ENCODE measurements around the gene ELMO2.

Gene ELMO2

GRCh38 chr20:46371656-46372055, 34.8 kb downstream of the ELMO2 start:
- in situ Hi-C loops (cut with HindIII; ENCODE audit: low sequenced_read_pairs), result no loop called here

GRCh38 chr20:46368902-46369268, 37.5 kb downstream of the ELMO2 start:
- in situ Hi-C loops (cut with HindIII; ENCODE audit: low sequenced_read_pairs), result no loop called here

- in situ Hi-C loops (cut with HindIII; ENCODE audit: low sequenced_read_pairs), result no loop called here
Measured at GRCh38 chr20:46367967-46368901, 38.2 kb downstream of the ELMO2 start.

- in situ Hi-C loops (cut with HindIII; ENCODE audit: low sequenced_read_pairs), result no loop called here
Measured at GRCh38 chr20:46367234-46367633, 39.2 kb downstream of the ELMO2 start.

- in situ Hi-C loops (cut with HindIII; ENCODE audit: low sequenced_read_pairs), result no loop called here
Measured at GRCh38 chr20:46366826-46367225, 39.6 kb downstream of the ELMO2 start.

- in situ Hi-C loops (cut with HindIII; ENCODE audit: low sequenced_read_pairs), result no loop called here
Measured at GRCh38 chr20:46365487-46366220, 40.8 kb downstream of the ELMO2 start.

- in situ Hi-C loops (cut with HindIII; ENCODE audit: low sequenced_read_pairs), result no loop called here
Measured at GRCh38 chr20:46364670-46365486, 41.5 kb downstream of the ELMO2 start.

- in situ Hi-C loops (cut with HindIII; ENCODE audit: low sequenced_read_pairs), result no loop called here
Measured at GRCh38 chr20:46363874-46364669, 42.3 kb downstream of the ELMO2 start.

- in situ Hi-C loops (cut with HindIII; ENCODE audit: low sequenced_read_pairs), result no loop called here
Measured at GRCh38 chr20:46362921-46363867, 43.2 kb downstream of the ELMO2 start.

GRCh38 chr20:46361811-46362210, 44.6 kb downstream of the ELMO2 start:
- in situ Hi-C loops (cut with HindIII; ENCODE audit: low sequenced_read_pairs), result no loop called here

GRCh38 chr20:46361381-46361780, 45.0 kb downstream of the ELMO2 start:
- in situ Hi-C loops (cut with HindIII; ENCODE audit: low sequenced_read_pairs), result no loop called here

GRCh38 chr20:46359233-46359751, 47.1 kb downstream of the ELMO2 start:
- in situ Hi-C loops (cut with HindIII; ENCODE audit: low sequenced_read_pairs), result no loop called here

- in situ Hi-C loops (cut with HindIII; ENCODE audit: low sequenced_read_pairs), result no loop called here
Measured at GRCh38 chr20:46358346-46359058, 47.9 kb downstream of the ELMO2 start.

GRCh38 chr20:46357030-46357514, 49.3 kb downstream of the ELMO2 start:
- in situ Hi-C loops (cut with HindIII; ENCODE audit: low sequenced_read_pairs), result no loop called here

- in situ Hi-C loops (cut with HindIII; ENCODE audit: low sequenced_read_pairs), result no loop called here
Measured at GRCh38 chr20:46356195-46357029, 50.0 kb downstream of the ELMO2 start.

GRCh38 chr20:46355778-46356177, 50.6 kb downstream of the ELMO2 start:
- in situ Hi-C loops (cut with HindIII; ENCODE audit: low sequenced_read_pairs), result no loop called here

GRCh38 chr20:46354920-46355654, 51.3 kb downstream of the ELMO2 start:
- in situ Hi-C loops (cut with HindIII; ENCODE audit: low sequenced_read_pairs), result no loop called here

Measured in DLD1 (cell line).